Loucy (cell line): Measurements from ENCODE around the gene LPGAT1.

ENCODE experiments used
- EZH2phosphoT487 ChIP-seq: fragments of 200-600 bp; IDR thresholded peaks from 2 replicates; pipeline ENCODE4 v1.6.1; 2018; ENCODE audit warnings: antibody characterized with exemption, mild to moderate bottlenecking, moderate library complexity, borderline replicate concordance
- TF ChIP-seq, protein P1 (sequence below): fragments of 200-600 bp; sonication (generic); conservative IDR thresholded peaks from 2 replicates; pipeline ENCODE4 v1.5.1; 2014; ENCODE audit warnings: mild to moderate bottlenecking, antibody characterized with exemption, low read length

DNA sequence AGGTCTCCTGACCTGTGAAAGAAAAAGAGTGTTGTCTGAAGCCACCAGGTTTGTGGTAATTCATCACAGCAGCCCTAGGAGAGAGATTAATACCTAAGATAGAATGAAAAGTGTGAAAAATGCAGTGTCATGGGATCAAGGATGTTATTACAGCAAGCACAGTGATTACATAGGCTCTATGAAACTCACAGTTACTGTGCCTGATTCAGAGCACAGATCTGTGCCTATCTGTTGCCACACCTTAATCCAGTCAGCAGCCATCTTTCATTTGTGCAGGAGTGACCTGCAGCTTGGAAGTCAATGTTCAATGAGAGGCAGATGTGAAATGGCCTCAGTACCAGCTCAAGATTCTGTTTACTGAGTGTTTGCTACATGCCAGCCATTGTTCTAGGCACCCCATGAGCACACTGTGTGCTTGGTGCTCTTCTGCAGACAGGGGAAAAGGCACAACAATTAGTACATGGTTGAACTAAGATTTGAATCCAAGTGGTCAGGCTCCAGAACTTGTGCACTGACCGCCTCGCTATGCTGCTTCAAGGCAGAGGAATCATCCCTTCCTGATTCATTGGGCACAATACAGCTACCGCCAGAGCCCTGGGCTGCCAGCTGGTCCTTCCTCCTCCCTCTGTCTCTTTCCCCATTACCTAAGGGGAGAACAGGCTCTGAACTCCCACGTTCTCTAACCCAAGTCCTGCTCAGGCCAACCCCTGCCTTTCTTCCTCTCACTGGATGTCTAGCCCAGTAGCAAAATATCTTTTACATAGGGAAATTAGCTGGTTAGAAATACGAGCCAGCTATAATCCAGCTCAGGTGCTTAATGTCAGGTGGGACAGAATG, 98.9 kb downstream of the LPGAT1 start:
- TF ChIP-seq, protein P1, sequence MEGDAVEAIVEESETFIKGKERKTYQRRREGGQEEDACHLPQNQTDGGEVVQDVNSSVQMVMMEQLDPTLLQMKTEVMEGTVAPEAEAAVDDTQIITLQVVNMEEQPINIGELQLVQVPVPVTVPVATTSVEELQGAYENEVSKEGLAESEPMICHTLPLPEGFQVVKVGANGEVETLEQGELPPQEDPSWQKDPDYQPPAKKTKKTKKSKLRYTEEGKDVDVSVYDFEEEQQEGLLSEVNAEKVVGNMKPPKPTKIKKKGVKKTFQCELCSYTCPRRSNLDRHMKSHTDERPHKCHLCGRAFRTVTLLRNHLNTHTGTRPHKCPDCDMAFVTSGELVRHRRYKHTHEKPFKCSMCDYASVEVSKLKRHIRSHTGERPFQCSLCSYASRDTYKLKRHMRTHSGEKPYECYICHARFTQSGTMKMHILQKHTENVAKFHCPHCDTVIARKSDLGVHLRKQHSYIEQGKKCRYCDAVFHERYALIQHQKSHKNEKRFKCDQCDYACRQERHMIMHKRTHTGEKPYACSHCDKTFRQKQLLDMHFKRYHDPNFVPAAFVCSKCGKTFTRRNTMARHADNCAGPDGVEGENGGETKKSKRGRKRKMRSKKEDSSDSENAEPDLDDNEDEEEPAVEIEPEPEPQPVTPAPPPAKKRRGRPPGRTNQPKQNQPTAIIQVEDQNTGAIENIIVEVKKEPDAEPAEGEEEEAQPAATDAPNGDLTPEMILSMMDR, result no peak
- no peak for TF ChIP-seq EZH2phosphoT487
